ENCODE data around the gene PNKD.
A peak's percentile ranks its signal among the peaks of the same experiment; 100 is the strongest.

The PNKD gene

DNA sequence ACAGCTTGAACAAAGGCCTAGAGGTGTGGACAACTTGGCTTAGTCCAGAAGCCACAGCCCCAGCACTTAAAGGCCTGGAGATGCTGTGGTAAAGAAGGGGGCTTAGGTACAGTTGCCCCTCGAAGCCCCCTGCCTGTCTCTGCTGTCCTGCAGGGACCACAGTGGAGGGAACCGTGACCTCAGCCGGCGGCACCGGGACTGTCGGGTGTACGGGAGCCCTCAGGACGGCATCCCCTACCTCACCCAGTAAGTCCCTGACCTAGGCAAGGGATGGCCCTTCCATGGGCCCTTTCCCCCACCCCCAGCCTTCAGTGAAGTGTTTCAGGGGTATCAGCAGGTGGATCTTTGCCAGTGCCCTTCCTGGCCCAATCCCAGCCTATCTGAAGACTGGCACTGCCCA lies 71.1 kb downstream of the PNKD start:
- no peak for DNase-seq (ENCODE audit: low read depth)
- TF ChIP-seq, protein P1, sequence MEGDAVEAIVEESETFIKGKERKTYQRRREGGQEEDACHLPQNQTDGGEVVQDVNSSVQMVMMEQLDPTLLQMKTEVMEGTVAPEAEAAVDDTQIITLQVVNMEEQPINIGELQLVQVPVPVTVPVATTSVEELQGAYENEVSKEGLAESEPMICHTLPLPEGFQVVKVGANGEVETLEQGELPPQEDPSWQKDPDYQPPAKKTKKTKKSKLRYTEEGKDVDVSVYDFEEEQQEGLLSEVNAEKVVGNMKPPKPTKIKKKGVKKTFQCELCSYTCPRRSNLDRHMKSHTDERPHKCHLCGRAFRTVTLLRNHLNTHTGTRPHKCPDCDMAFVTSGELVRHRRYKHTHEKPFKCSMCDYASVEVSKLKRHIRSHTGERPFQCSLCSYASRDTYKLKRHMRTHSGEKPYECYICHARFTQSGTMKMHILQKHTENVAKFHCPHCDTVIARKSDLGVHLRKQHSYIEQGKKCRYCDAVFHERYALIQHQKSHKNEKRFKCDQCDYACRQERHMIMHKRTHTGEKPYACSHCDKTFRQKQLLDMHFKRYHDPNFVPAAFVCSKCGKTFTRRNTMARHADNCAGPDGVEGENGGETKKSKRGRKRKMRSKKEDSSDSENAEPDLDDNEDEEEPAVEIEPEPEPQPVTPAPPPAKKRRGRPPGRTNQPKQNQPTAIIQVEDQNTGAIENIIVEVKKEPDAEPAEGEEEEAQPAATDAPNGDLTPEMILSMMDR (conservative IDR thresholded peaks at IDR 0.05; ENCODE audit: control insufficient read depth, insufficient read depth, low read depth, low read length): no peak

DNA sequence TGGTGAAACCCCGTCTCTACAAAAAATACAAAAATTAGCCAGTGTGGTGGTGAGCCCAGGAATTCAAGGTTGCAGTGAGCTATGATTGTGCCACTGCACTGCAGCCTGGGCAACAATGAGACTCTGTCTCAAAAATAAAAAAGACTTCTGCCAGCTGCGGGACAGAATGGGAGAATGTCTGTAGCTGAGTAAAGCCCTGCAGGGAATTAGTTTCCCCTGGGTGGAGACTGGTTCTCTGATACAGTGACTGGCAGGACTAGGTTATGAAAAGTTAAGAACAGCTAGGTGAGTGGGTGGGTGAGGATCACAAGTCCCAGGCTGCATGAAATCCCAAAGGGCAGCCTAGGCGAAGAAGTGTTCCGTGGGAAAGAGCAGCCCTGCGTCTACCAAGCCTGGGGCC lies 72.5 kb downstream of the PNKD start:
- no peak overlapping the region for H3K4me3 ChIP-seq (ENCODE audit: control insufficient read depth, low read depth, low read length)
- TF ChIP-seq, protein P1 (conservative IDR thresholded peaks at IDR 0.05; ENCODE audit: control insufficient read depth, insufficient read depth, low read depth, low read length): no peak
- DNase-seq (ENCODE audit: low read depth): no peak

More for the DNA sequence above, 71.1 kb downstream of the PNKD start:
- no peak overlapping the region for H3K4me3 ChIP-seq (ENCODE audit: control insufficient read depth, low read depth, low read length)

DNA sequence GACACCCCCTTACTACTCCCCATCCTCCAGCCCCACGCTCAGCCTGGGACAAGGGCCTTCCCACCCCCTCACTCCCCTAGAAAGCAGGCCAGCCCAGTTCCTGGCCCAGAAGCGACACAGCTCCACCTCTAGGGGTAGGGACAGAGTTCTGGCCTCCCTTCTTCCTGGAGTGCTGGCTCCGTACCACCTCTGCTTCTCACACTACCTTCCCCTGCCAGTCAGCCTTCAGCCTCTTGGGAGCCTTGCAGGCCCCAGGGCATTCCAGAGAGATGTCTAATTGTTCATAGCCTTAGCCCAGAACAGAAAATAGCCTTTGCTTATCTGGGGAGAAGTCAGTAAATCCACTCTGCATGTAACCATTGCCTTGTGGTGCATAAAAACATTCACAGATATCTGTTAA lies 73.3 kb downstream of the PNKD start:
- peak; percentile 42 for DNase-seq (ENCODE audit: low read depth)
- TF ChIP-seq, protein P1 (conservative IDR thresholded peaks at IDR 0.05; ENCODE audit: control insufficient read depth, insufficient read depth, low read depth, low read length): no peak
- no peak overlapping the region for H3K4me3 ChIP-seq (ENCODE audit: control insufficient read depth, low read depth, low read length)

DNA sequence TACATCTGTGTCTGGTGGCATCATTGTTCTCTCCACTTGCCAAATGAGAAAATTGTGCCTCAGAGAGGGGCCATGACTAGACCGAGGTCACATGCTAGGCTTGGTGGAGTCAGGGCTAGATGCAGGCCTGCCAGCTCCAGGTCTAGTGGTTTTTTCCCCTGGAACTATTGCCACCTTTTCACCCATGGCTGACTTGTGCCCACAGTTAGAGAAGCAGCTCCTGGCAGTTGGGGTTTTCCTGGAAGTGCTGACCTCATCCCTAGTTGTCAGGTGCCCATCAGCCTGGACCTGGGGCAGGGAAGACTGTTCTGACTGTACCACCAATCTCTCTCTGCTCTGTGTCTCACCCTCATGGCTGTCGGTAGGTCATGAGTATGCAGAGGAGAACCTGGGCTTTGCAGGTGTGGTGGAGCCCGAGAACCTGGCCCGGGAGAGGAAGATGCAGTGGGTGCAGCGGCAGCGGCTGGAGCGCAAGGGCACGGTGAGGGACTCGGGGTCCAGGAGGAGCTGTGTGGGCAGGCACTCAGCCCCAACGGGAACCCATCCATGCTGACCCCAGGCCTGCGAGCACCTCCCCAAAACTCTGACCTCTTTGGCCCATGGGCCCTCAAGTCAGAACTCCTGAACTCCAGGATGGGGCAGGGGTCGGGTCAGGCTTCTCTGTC lies 73.9 kb downstream of the PNKD start:
- H3K4me3 ChIP-seq (ENCODE audit: control insufficient read depth, low read depth, low read length): no peak overlapping the region
- no peak for DNase-seq (ENCODE audit: low read depth)
- TF ChIP-seq, protein P1 (conservative IDR thresholded peaks at IDR 0.05; ENCODE audit: control insufficient read depth, insufficient read depth, low read depth, low read length): no peak

DNA sequence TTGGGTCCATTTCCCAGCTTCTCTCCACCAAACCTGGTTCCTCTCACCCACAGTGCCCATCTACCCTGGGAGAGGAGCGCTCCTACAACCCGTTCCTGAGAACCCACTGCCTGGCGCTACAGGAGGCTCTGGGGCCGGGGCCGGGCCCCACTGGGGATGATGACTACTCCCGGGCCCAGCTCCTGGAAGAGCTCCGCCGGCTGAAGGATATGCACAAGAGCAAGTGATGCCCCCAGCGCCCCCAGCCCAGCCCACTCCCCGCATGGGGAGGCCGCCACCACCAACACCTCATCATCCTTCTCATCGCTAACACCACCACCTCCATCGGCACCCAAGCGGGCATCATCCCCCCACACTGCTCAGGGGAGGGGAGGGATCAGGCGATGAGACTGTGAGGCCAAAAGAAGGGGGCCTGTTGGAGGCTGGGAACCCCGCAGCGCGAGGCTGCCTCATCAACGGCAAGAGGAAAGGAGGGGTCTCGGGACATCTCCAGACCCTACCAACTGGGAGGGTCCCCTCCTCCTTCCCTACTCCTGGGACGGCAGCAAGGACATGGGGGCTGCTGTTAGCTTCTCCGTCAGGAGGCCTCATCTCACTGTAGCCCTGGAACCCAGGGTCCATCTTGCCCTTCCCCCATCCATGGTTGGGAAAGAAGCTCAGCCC lies 74.6 kb downstream of the PNKD start:
- TF ChIP-seq, protein P1 (conservative IDR thresholded peaks at IDR 0.05; ENCODE audit: control insufficient read depth, insufficient read depth, low read depth, low read length): no peak
- no peak for DNase-seq (ENCODE audit: low read depth)

DNA sequence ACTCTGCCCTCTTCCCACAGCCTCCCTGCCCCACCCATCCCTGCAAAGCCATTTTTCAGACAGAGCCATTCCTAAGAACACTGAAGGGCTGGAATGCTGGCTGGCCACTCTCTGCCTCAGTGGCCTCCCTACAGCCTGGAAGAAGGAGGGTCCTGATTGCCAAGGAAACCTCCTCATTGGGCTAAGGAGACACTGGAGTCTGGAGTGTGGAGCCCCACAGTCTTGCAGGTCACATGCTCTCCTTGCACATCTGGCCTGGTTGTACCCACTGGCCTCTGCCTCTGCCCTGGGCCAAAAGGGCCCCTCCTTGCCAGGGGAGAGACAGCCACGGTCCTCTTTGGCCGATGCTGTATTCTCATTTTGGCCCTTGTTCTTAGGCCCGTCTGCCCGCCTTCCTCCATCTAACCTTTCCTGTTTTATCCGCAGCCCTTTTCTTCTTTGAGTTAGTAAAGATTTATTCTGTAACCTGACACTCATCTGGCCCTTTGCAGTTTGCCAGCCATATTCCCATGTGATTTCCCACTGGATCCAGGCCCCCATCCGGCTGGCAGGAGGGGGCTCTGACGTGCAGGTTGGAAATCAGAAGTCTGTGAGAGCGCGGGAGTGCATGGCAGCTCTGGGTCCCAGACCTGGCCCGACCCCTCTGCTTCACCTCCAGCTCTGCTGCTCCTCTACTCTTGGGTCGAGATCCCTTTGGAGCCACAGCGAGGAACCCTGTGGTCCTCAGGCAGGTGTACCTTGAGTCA lies 75.3 kb downstream of the PNKD start:
- no peak overlapping the region for H3K4me3 ChIP-seq (ENCODE audit: control insufficient read depth, low read depth, low read length)
- DNase-seq (ENCODE audit: low read depth): no peak
- TF ChIP-seq, protein P1 (conservative IDR thresholded peaks at IDR 0.05; ENCODE audit: control insufficient read depth, insufficient read depth, low read depth, low read length): no peak

More for the DNA sequence above, 74.6 kb downstream of the PNKD start:
- H3K4me3 ChIP-seq (ENCODE audit: control insufficient read depth, low read depth, low read length): no peak overlapping the region
